Middle frontal gyrus (tissue), 1 donor: ENCODE results near the gene RBM14.
"Not testable (repeated sequence)": the region's sequence is repeated elsewhere in the genome, so short reads cannot be mapped to it uniquely, and the experiment has no call there.

Experiments used
- DNase-seq: peaks from one replicate; pipeline ENCODE4 v3.0.0-alpha.2; 2015; ENCODE audit warnings: low spot score; ENCODE audit errors: extremely low spot score

Gene RBM14

DNA sequence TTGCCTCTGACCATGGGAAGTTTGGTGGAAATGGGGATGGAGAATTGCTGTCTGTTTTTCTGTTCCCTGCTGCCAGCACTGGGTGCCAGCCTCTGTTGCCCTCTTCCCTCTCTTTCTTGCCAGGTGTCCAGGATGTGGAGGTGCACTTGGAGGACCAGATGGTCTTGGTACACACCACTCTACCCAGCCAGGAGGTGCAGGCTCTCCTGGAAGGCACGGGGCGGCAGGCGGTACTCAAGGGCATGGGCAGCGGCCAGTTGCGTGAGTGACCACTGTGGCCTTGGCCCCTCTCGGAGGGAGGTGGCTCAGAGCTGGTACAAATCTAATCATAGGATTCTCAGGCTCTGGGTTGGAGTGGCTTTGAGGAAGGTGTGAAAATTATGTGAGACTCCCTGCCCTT, 17.4 kb upstream of the RBM14 start:
- no peak for DNase-seq

- no peak for DNase-seq
Measured at GRCh38 chr11:66600219-66600618, 16.2 kb upstream of the RBM14 start.

- no peak for DNase-seq
Measured at GRCh38 chr11:66600631-66601233, 15.7 kb upstream of the RBM14 start.

DNA sequence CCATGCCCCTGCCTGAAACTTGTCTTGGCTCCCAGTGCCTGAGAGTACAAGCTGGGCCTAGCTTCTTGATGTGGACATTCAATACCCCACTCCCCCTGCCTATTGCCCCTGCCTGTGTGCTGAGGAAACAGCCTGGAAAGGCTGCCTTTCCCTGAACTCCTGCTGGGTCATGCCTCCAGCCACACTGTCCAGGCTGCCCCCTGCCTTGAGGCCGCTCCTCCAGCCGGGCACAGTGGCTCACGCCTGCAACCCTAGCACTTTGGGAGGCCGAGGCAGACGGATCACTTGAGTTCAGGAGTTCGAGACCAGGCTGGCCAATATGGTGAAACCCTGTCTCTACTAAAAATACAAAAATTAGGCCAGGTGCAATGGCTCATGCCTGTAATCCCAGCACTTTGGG, 13.4 kb upstream of the RBM14 start:
- DNase-seq: no peak

DNA sequence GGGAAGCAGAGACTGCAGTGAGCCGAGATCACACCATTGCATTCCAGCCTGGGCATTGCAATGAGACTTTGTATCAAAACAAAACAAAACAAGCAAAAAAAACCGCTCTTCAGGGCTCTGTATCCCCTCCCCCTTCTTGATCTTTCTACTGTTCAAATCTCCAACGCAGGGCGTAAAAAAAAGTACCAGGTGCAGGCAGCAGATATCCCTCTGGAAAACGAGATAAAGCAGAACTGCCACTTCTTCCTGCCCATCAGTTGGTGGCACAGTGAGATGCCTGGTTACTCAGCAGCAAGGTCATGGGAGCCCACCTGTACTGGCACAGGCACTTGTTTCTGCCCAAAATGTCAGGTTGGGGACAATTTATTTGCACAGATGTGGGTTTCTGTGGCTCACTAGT, 12.3 kb upstream of the RBM14 start:
- no peak for DNase-seq

DNA sequence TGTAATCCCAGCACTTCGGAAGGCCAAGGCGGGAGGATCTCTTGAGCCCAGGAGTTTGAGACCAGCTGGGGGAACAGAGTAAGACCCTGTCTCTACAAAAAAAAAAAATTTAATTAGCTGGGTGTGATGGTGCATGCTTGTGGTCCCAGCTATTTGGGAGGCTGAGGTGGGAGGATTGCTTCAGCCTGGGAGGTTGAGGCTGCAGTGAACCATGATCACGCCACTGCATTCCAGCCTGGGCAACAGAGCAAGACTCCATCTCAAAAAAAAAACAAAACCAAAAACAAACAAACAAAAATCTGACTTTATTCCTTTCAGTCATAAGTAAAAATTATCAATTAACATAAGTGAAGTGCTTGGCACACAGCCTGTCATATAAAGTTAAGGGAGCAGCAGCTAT, 9.8 kb upstream of the RBM14 start:
- not testable (repeated sequence) for DNase-seq

GRCh38 chr11:66607126-66607834, 9.2 kb upstream of the RBM14 start:
- no peak for DNase-seq

DNA sequence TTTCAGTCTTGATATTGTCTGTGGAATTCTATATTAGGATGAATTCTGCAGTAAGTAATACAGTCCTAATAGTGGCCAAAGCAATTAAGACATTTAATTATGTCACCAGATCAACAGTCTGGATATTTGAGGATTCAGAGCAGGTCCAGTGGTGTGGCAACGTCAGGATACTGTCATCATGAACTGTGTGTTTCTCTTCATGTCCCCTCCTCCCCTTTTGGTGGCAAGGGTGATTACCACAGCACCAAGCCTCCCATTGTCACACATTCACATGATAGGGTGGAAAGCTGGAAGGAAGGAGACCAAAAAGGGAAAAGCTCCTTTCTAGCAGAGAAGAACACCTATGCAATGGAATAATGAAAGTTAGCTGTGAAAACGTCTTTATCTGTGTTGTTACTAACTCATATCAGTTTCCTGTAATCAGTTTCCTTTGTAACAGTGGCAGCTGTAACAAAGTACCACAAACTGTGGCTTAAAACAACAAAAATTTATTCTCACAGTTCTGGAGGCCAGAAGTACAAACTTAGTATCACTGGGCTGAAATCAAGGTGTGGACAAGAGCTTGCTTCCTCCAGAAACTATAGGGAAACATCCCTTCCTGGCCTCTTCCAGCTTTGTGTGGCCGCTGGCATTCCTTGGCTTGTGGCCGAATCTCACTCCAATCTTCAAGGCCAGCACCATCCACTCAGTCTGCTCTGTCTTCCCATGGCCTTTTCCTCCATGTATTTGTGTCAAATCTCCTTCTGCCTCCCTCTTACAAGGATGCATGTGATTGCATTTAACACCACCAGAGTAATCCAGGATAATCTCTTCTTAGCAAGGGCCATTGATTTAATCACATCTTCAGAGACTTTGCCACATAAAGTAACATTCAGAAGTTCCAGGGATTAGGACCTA, 6.5 kb upstream of the RBM14 start:
- DNase-seq: no peak

DNA sequence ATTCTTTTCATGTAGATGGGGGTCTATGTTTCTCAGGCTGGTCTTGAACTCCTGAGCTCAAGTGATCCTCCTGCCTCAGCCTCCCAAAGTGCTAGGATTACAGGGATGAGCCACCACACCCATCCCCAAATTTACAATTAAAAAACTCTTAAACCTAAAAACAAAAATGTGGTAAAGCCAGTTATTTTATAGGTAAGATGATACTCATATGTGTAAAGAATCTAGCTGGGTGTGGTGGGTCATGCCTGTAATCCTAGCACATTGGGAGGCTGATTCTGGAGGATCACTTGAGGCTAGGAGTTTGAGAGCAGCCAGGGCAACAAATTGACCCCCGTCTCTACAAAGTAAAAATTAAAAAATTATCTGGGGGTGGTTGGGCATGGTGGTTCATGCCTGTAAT, 4.0 kb upstream of the RBM14 start:
- DNase-seq: no peak

DNA sequence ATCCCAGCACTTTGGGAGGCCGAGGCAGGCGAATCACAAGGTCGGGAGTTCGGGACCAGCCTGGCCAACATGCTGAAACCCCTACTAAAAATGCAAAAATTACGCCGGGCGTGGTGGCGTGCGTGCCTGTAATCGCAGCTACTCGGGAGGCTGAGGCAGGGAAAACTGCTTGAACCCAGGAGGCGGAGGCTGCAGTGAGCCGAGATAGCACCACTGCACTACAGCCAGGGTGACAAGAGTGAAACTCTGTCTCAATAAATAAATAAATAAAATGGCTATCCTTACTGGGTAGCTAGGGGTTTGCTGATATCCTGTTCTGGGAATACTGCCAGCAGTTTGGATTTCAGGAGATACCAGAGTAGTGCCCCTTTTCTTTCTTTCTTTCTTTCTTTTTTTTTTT, 2.4 kb upstream of the RBM14 start:
- DNase-seq: no peak

DNA sequence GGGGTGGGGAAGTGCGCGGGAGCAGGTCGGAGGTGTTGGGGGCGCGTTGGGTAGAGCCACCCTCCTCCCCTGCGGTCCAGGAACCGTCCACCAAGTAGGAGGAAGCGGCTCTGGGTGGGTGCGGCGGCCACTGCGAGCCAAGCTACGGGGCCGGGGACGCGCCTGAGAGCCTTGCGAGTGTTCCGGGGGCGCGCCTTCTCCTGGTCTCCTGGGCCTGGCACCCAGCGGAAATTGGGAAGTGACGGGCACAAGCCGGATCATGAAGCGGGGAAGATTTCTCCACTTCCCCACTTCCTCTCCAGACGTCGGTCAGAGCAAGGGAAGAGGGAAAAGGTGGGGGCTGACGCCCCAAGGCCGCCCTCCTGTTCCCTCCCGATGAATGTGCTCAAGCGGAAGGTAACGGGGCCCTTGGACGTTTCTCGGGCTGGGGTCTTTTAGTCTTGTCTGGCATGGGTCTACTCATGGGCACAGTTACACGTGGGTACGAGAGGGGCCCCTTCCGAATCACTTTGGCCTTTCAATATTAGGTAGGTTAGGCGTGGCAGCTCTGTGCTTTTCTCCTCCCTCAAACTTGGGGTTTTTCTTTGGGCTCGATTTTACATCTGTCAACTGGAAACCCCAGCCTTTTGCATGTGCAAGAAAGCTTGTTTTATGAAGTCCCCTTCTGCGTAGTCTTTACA, 865 bp downstream of the RBM14 start:
- no peak for DNase-seq

GRCh38 chr11:66619080-66619554, 2.7 kb downstream of the RBM14 start:
- no peak for DNase-seq

- no peak for DNase-seq
Measured at GRCh38 chr11:66624450-66624849, 8.0 kb downstream of the RBM14 start.

DNA sequence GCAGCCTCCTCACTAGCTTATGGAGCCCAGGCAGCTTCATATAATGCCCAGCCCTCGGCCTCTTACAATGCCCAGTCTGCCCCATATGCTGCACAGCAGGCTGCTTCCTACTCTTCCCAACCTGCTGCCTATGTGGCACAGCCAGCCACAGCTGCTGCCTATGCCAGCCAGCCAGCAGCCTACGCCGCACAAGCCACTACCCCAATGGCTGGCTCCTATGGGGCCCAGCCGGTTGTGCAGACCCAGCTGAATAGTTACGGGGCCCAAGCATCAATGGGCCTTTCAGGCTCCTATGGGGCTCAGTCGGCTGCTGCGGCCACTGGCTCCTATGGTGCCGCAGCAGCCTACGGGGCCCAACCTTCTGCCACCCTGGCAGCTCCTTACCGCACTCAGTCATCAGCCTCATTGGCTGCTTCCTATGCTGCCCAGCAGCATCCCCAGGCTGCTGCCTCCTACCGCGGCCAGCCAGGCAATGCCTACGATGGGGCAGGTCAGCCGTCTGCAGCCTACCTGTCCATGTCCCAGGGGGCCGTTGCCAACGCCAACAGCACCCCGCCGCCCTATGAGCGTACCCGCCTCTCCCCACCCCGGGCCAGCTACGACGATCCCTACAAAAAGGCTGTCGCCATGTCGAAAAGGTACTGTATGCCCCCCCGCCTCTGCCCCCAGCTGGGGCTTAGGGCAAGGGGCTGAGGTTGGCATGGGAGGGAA, 8.8 kb downstream of the RBM14 start:
- no peak for DNase-seq

DNA sequence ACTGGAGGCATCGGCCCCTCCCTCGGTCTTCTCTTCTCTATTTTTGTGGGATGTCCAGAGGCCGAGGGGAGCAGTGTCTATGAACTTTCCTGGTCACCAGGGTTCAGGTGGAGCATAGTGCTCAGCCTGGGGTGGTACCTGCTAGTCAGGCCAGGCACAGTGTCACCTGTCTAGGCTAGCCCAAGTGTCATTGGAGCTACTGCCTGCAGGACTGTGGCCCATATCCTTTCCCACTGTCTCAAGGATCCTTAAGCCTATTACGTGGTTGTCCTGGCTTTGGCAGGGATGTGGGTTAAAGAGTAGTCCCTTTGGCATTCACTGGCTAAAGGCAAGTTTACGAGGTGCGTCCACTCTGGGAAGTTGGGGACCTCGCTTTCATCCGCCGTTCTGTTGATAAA, 9.3 kb downstream of the RBM14 start:
- DNase-seq: no peak

GRCh38 chr11:66626382-66626781, 10.0 kb downstream of the RBM14 start:
- DNase-seq: no peak

DNA sequence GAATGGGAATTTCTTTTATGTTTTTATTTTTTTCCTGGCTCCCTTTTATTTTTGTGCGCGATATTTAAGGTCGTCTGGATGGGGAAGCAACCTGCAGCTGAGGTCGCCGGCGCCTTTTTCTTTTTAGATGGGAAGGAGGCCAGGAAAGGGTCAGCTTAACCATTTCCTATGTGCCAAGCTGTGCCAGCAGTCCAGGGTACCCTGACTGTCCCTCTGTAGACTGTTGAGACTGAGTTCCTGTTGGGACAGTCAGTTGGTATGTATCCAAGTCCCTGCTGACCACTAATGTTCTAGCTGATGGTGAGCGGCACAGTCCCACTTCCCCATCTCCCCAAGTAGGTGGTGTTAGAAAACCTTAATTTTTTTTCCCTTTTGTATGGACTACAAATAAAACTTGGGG, 10.5 kb downstream of the RBM14 start:
- DNase-seq: no peak

GRCh38 chr11:66628061-66628603, 11.7 kb downstream of the RBM14 start:
- DNase-seq: no peak

DNA sequence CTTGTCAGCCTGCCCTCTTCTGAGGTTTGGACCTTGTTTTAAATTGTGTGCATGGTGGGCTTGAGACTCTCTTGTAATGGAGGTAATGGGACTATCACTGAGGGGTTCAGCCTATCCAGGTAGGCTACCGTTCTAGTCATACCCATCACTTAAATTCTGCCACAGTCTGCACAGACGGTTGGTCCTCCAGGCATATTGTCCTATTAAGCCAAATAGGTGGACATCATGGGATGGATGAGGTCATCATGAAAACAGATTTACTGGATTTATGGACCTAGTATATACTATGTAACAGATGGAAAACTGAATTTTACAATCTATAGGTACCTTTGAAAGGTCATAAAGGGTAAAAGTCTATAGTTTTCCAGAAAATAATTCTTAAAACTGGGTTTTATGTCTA, 12.9 kb downstream of the RBM14 start:
- no peak for DNase-seq

DNA sequence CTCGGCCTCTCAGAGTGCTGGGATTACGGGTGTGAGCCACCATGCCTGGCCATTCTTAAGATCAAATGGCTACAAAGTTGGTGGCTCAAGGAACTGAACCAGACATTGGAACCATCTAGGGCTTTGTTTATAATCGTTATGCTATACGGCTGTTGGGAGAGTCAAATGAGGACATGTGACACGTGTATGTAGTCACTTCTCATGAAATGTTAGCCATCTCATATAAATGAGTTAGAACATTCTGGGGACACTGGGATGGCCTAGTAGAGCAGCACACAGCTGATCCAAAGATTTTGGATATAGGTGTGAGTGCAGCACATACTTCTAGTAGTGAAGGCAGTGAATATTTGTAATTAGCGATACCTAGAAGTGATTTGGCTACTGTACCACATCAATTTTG, 15.5 kb downstream of the RBM14 start:
- no peak for DNase-seq

DNA sequence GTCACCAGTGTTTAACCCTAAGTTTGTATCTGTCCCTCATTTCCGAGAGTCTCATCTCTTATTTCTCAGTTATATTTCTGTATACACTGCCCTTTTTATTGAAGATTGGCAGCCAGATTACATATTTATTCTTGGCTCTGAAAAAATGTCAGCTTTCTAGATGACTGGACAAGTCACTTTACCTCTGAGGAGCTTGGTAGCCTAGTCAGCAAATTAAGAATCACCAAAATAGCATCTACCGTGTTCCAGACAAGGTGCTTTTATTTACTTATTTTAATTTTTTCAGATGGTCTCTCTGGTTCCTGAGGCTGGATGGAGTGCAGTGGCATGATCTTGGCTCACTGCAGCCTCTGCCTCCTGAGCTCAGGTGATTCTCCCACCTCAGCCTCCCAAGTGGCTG, 16.5 kb downstream of the RBM14 start:
- no peak for DNase-seq
